ENCODE measurements around the gene APBB2. TPM values are rescaled to one million over a fixed set of nuclear protein-coding genes. Genes with fewer than 3 reads are reported as not detected.
"Not testable (repeated sequence)": the region's sequence is repeated elsewhere in the genome, so short reads cannot be mapped to it uniquely, and the experiment has no call there.

APBB2 gene
- total RNA-seq, 1 experiment from 2014 or later, result 29.7 TPM

- DNase-seq (ENCODE audit: low spot score), result no peak
- in situ Hi-C loops (cut with HindIII; ENCODE audit: low sequenced_read_pairs), result no loop called here
These were observed 41.6 kb downstream of the APBB2 start for GRCh38 chr4:41172786-41173185.

- in situ Hi-C loops (cut with HindIII; ENCODE audit: low sequenced_read_pairs), result no loop called here
- no peak for DNase-seq (ENCODE audit: low spot score)
These were observed 45.0 kb downstream of the APBB2 start for GRCh38 chr4:41169256-41169800.

GRCh38 chr4:41167191-41167590, 47.2 kb downstream of the APBB2 start:
- in situ Hi-C loops (cut with HindIII; ENCODE audit: low sequenced_read_pairs), result no loop called here
- no peak for DNase-seq (ENCODE audit: low spot score)

DNA sequence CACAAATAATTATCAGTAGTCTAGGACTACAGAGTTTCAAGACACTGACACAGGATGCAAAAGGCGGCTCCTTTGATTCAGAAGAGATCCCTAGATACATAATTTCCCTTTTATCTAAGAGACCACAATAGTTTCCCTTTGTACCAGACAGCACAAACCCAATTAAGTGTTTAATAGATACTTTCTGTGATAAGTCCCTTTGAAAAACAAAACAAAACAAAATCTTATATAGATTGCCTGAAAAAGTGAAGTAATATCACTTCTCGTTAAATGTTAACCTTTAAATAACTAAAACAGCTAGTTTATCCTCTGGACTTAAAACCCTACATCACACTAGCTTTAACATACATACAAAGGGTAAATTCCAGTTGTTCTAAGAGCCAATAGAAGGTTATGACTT, 49.9 kb downstream of the APBB2 start:
- in situ Hi-C loops (cut with HindIII; ENCODE audit: low sequenced_read_pairs), result no loop called here
- DNase-seq (ENCODE audit: low spot score), result no peak

- in situ Hi-C loops (cut with HindIII; ENCODE audit: low sequenced_read_pairs), result no loop called here
These were observed 53.0 kb downstream of the APBB2 start for GRCh38 chr4:41161355-41161754.

GRCh38 chr4:41160856-41161255, 53.5 kb downstream of the APBB2 start:
- no peak for DNase-seq (ENCODE audit: low spot score)
- in situ Hi-C loops (cut with HindIII; ENCODE audit: low sequenced_read_pairs), result no loop called here

More at GRCh38 chr4:41161355-41161754, 53.0 kb downstream of the APBB2 start:
- no peak for DNase-seq (ENCODE audit: low spot score)

DNA sequence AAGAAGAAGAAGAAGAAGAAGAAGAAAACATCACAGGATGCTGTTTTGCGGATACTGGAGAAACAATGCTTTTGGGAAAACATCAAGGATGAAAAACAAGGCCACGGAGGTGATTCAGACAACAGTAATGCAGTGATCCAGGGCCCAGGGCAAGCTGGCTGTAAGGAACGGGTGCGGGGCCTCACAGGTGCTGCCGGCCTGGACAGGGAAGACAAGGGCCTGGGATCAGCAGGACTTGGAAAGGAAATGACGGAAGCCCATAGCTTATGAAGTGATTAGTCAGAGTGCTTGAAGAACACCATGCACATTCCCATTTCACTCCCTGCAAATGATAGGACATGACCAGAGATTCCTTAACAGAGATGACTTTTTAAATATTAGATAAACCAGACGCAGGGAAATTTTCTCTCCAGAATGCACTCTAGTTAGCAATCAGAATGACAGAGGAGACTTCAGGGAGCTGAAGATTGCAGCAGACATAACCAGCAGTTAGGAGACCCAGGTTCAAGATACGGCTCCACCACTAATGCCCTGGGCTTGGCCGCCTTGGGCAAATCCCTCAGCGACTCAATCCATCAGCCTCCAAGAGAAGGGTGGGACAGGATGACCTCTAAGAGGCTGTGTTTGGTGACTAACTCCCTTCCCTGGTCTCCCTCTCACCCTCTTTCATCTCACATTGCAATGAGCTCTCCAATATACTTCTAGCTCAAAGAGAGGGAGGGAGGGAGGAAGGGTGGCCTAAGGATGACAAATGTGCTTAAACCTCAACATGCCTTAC, 54.1 kb downstream of the APBB2 start:
- no peak for DNase-seq (ENCODE audit: low spot score)
- in situ Hi-C loops (cut with HindIII; ENCODE audit: low sequenced_read_pairs), result no loop called here

- in situ Hi-C loops (cut with HindIII; ENCODE audit: low sequenced_read_pairs), result no loop called here
- no peak for DNase-seq (ENCODE audit: low spot score)
These were observed 55.6 kb downstream of the APBB2 start for GRCh38 chr4:41158756-41159155.

GRCh38 chr4:41158274-41158673, 56.1 kb downstream of the APBB2 start:
- DNase-seq (ENCODE audit: low spot score), result no peak
- in situ Hi-C loops (cut with HindIII; ENCODE audit: low sequenced_read_pairs), result no loop called here

DNA sequence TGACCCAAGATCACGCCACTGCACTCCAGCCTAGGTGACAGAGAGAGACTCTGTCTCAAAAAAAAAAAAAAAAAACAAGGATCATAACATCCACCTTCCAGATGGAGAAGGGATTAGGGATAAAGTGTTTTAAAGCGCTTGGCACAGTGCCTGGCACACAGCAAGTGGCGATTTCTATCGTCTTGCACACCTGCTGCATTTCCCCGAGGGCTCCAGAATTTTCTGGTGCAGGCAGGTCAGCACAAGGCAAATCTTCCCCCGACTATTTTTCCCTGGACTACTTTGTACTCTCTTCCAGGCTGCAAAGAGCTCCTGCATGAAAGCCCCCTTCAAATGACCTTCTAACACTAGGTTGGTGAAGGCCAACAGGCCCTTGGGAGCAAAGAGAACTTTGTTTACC, 57.3 kb downstream of the APBB2 start:
- no peak for DNase-seq (ENCODE audit: low spot score)
- in situ Hi-C loops (cut with HindIII; ENCODE audit: low sequenced_read_pairs), result no loop called here

GRCh38 chr4:41156574-41156973, 57.8 kb downstream of the APBB2 start:
- in situ Hi-C loops (cut with HindIII; ENCODE audit: low sequenced_read_pairs), result no loop called here
- DNase-seq (ENCODE audit: low spot score), result no peak

DNA sequence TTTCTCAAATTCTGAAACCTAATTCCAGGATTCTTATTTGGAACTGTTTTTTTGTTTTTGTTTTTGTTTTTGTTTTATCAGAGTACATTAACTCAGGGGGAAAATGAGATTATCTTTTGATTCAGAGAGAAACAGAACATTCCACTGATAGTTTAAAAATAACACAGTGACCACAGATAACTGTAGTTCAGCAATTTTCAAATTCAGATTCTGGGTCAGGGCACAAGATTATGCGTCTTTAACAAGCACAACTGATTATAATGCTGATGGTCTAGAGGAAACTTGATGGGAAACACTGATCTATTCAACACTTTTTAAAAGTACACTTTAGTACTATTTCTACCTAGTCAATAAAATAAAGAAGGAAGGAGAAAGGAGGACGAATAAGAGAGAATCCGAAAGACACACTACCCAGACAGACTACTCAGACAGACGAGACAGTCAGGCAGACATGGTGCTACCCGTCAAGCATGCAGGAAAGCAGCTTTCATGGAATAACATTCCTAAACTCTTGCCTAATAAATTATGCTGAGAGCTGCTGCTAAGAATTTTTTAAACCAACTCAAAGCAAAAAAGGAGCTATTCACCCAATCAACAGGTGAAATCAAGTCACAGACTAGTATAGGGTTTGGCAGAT, 59.0 kb downstream of the APBB2 start:
- in situ Hi-C loops (cut with HindIII; ENCODE audit: low sequenced_read_pairs), result no loop called here
- DNase-seq (ENCODE audit: low spot score), result no peak

DNA sequence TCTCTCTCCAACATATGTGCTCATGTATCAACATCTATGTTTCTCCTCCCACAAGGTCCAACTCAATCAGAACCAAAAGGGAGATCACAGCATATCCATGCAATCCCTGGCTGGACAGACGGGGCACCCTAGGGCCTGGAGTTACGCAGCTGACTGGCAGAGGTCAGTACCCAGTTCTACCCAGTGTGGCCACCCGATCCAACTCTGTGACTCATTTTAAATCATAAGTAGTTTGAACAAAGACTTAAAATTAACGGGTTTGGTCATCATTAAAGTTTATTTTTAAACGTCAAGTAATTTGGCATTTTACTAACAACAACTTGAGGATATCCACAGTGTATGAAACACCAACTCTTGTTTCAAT, 59.5 kb downstream of the APBB2 start:
- DNase-seq (ENCODE audit: low spot score), result no peak

DNA sequence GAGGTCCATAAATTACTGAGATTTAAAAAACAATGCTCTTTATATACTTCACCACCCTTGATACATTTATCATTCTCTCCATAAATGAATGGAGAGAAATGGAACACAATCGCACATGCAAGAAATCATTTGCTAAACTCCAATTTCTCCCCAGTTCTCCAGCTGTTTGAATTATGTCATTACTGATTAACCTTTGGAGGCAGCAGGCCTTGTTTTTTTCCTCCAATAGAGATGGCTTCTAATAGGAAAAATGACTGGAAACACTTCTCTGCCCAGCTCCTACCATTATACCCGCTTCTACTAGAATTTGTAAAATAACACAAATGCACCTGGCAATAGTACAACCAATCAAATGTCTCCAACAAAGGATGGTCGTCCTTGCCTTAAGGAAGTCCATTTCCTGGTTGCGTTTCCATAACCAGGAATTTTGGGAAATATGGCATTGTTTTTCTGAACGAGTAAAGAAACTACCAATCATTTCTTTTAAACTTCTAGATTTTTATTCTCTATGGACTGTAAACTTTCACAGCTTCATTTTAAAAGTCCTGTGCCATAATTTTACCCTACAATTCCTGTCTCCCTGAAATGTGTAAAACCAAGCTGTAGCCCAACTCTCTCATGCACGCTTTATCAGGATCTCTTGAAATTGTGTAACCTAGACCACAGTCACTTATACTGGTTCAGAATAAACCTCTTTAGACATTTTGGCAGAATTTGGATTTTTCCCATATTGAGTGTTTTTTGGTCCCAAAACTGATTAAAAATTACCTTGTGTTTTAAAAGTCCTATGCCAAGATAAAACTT, 60.1 kb downstream of the APBB2 start:
- in situ Hi-C loops (cut with HindIII; ENCODE audit: low sequenced_read_pairs), result no loop called here
- no peak for DNase-seq (ENCODE audit: low spot score)

More for the DNA sequence above, 59.5 kb downstream of the APBB2 start:
- in situ Hi-C loops (cut with HindIII; ENCODE audit: low sequenced_read_pairs), result no loop called here

DNA sequence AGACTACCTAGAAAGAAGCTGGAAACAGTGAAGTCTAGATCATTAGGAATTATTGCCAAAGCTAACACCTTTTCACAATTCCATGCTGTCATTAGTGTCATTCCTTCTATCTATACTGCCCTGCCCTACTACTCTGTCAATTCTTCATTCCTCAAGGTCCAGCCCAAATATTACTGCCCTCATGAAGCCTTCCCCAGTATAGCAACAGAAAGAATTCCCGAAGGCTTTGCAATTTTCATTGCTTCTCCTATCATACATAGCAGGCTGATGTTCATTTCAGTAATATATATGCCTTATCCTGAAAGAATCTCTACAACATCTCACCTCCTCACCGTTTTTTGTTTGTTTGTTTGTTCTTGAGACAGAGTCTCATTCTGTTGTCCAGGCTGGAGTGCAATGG, 63.9 kb downstream of the APBB2 start:
- in situ Hi-C loops (cut with HindIII; ENCODE audit: low sequenced_read_pairs), result no loop called here

GRCh38 chr4:41149568-41149967, 64.8 kb downstream of the APBB2 start:
- in situ Hi-C loops (cut with HindIII; ENCODE audit: low sequenced_read_pairs); DNase-seq (ENCODE audit: low spot score): not testable (repeated sequence)

More for the DNA sequence above, 63.9 kb downstream of the APBB2 start:
- DNase-seq (ENCODE audit: low spot score), result no peak

DNA sequence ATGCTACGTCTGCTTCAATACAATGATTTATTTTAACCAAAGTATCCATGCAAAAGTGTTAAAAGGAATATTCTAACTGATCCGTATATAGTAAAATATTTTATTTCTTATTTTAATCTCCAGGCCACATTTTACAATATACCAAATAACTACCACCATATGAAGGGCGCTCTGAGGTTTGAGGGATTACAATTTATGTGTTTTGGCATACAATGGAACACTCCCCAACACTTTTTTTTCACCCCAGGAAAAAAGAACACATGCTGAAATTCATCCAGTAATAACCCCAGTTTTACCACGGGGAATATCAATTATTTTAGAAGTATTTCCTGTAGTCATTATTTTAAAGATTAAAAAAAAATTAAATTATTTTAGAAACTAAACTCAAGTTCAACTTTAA, 65.4 kb downstream of the APBB2 start:
- in situ Hi-C loops (cut with HindIII; ENCODE audit: low sequenced_read_pairs), result no loop called here
- no peak for DNase-seq (ENCODE audit: low spot score)

GRCh38 chr4:41148292-41148691, 66.0 kb downstream of the APBB2 start:
- no peak for DNase-seq (ENCODE audit: low spot score)
- in situ Hi-C loops (cut with HindIII; ENCODE audit: low sequenced_read_pairs), result no loop called here

- in situ Hi-C loops (cut with HindIII; ENCODE audit: low sequenced_read_pairs); DNase-seq (ENCODE audit: low spot score): not testable (repeated sequence)
These were observed 66.8 kb downstream of the APBB2 start for GRCh38 chr4:41147570-41147969.

Measured in G401 (cell line).